HepG2 (cell line): Measurements from ENCODE around the gene SLAMF6.

Source experiments
- ESRRA ChIP-seq: sonication (generic); formaldehyde crosslinking; IDR thresholded peaks from 2 replicates; pipeline ENCODE4 v1.5.1; 2020; ENCODE audit warnings: mild to moderate bottlenecking, low read depth, missing genetic modification reagents
- POLR2A ChIP-seq, 2 experiments: IDR thresholded peaks; 2 replicates each; pipeline ENCODE4 v1.6.1; 2011; ENCODE audit warnings: low read depth in 2 of 2, low read length in 2 of 2, mild to moderate bottlenecking in 1 of 2, moderate library complexity in 1 of 2; ENCODE audit not compliant: insufficient read depth in 1 of 2
- PTBP1 ChIP-seq: fragments of 200-400 bp; formaldehyde crosslinking; IDR thresholded peaks from 2 replicates; pipeline ENCODE4 v1.6.1; 2018; ENCODE audit warnings: low read length, low read depth; ENCODE audit not compliant: poor library complexity, severe bottlenecking
- SIN3A ChIP-seq: IDR thresholded peaks from 2 replicates; pipeline ENCODE4 v1.6.1; 2011; ENCODE audit warnings: low read depth, mild to moderate bottlenecking, control low read depth, low read length, borderline replicate concordance
- ZFY ChIP-seq: sonication (generic); formaldehyde crosslinking; IDR thresholded peaks from 2 replicates; pipeline ENCODE4 v1.4.0; 2020; ENCODE audit warnings: missing genetic modification reagents
- ZNF451 ChIP-seq: sonication (generic); formaldehyde crosslinking; IDR thresholded peaks from 2 replicates; pipeline ENCODE4 v1.5.0; 2020; ENCODE audit warnings: mild to moderate bottlenecking, missing genetic modification reagents

- no peak for TF ChIP-seq ZFY (CRISPR knock-in tag)
- no peak for TF ChIP-seq ESRRA (CRISPR knock-in tag)
- no peak for TF ChIP-seq PTBP1
- TF ChIP-seq ZNF451 (CRISPR knock-in tag): no peak
- TF ChIP-seq SIN3A: no peak
- no peak for TF ChIP-seq POLR2A (IDR thresholded peaks at IDR 0.05; ENCODE audit: insufficient read depth in 1 of 2, low read depth in 2 of 2, low read length in 2 of 2)
Observed at GRCh38 chr1:160472112-160472511, 50.9 kb downstream of the SLAMF6 start.
